Tibial nerve (tissue), 4 donors: Measurements from ENCODE around the gene KATNAL2.

Experiments
- EP300 ChIP-seq, 2 donors: sonication (generic); formaldehyde crosslinking; IDR thresholded peaks; one replicate each; pipeline ENCODE4 v1.6.1; 2017; ENCODE audit warnings: antibody characterized with exemption in 2 of 2, mild to moderate bottlenecking in 1 of 2
- POLR2A ChIP-seq, 2 donors: fragments of 450-650 bp; IDR thresholded peaks; one replicate each; pipeline ENCODE4 v1.6.1; 2017; ENCODE audit warnings: antibody characterized with exemption in 2 of 2, mild to moderate bottlenecking in 2 of 2, moderate library complexity in 2 of 2
- TF ChIP-seq, protein P1 (sequence below), 5 experiments: fragments of 200-600 bp in 3 of 5; fragments of 450-650 bp in 2 of 5; sonication (generic) in 3 of 5; IDR thresholded peaks; one replicate each; pipeline ENCODE4 v1.5.1; 2016 to 2019; ENCODE audit warnings: antibody characterized with exemption in 5 of 5, mild to moderate bottlenecking in 3 of 5, moderate library complexity in 2 of 5

DNA sequence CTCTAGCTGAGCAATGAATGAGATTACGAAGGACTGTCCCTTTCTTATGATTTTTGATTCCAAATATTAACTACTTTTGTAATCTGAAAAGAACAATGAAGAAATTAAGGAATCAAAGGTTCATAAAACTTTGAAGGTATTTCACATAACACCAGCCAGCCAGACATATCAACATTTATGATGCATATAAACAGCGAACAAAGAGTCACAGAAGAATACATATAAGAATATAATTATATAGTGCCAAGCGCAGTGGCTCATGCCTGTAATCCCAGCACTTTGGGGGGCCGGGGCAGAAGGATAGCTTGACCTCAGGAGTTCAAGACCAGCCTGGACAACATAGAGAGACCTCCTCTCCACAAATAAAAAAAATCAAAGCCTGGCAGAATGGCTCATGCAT, 34.2 kb upstream of the KATNAL2 start:
- TF ChIP-seq EP300 (IDR thresholded peaks at IDR 0.05) (no peak), POLR2A (IDR thresholded peaks at IDR 0.05) (no peak)
- TF ChIP-seq, protein P1, sequence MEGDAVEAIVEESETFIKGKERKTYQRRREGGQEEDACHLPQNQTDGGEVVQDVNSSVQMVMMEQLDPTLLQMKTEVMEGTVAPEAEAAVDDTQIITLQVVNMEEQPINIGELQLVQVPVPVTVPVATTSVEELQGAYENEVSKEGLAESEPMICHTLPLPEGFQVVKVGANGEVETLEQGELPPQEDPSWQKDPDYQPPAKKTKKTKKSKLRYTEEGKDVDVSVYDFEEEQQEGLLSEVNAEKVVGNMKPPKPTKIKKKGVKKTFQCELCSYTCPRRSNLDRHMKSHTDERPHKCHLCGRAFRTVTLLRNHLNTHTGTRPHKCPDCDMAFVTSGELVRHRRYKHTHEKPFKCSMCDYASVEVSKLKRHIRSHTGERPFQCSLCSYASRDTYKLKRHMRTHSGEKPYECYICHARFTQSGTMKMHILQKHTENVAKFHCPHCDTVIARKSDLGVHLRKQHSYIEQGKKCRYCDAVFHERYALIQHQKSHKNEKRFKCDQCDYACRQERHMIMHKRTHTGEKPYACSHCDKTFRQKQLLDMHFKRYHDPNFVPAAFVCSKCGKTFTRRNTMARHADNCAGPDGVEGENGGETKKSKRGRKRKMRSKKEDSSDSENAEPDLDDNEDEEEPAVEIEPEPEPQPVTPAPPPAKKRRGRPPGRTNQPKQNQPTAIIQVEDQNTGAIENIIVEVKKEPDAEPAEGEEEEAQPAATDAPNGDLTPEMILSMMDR (IDR thresholded peaks at IDR 0.05) = no peak
